ENCODE data around the gene FAM171A1.

The FAM171A1 gene

DNA sequence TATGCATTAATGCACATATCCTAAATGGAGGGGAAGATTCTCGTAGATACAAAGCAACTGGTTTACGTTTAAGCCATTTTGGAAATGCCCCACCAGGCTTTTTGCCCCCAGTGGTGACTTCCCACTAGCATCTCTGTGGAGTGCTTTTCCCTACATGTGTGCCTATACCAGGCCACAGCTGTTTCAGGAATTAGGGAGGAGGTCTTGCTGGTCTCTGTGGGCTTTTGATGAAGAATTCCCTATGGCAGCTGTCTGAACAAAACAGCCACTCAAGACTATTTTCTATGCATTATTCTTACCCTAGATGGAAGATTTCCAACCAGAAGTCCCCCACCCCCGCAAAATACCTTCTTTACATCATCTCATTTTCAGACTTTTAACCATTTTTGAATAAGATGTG lies 150.6 kb downstream of the FAM171A1 start:
- peaks cover 30% of the 10 kb centered on the region; the same call in 1 of the 2 replicates for H3K79me2 ChIP-seq (ENCODE audit: insufficient read depth, low read depth)
- TF ChIP-seq, protein P1, sequence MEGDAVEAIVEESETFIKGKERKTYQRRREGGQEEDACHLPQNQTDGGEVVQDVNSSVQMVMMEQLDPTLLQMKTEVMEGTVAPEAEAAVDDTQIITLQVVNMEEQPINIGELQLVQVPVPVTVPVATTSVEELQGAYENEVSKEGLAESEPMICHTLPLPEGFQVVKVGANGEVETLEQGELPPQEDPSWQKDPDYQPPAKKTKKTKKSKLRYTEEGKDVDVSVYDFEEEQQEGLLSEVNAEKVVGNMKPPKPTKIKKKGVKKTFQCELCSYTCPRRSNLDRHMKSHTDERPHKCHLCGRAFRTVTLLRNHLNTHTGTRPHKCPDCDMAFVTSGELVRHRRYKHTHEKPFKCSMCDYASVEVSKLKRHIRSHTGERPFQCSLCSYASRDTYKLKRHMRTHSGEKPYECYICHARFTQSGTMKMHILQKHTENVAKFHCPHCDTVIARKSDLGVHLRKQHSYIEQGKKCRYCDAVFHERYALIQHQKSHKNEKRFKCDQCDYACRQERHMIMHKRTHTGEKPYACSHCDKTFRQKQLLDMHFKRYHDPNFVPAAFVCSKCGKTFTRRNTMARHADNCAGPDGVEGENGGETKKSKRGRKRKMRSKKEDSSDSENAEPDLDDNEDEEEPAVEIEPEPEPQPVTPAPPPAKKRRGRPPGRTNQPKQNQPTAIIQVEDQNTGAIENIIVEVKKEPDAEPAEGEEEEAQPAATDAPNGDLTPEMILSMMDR (conservative IDR thresholded peaks at IDR 0.05; ENCODE audit: low read depth, low read length), result no peak
- H3K4me1 ChIP-seq (ENCODE audit: low read depth, poor library complexity, severe bottlenecking), result no peaks in the 10 kb centered on the region
- no peak overlapping the region for H3K4me3 ChIP-seq (IDR thresholded peaks at IDR 0.05; ENCODE audit: insufficient read depth, low read depth, low read length)
- peaks cover 6% of the 10 kb centered on the region; the same call in 1 of the 2 replicates for H3K36me3 ChIP-seq (ENCODE audit: insufficient read depth)
- no peak overlapping the region for H2AFZ ChIP-seq (ENCODE audit: low read depth)
- H4K20me1 ChIP-seq (ENCODE audit: insufficient read depth), result no peaks in the 10 kb centered on the region
- no peak overlapping the region for H3K4me2 ChIP-seq
- no peak overlapping the region for H3K9ac ChIP-seq
- H3K27me3 ChIP-seq (ENCODE audit: insufficient read depth, low read depth), result no peaks in the 10 kb centered on the region
- no peak overlapping the region for H3K27ac ChIP-seq

DNA sequence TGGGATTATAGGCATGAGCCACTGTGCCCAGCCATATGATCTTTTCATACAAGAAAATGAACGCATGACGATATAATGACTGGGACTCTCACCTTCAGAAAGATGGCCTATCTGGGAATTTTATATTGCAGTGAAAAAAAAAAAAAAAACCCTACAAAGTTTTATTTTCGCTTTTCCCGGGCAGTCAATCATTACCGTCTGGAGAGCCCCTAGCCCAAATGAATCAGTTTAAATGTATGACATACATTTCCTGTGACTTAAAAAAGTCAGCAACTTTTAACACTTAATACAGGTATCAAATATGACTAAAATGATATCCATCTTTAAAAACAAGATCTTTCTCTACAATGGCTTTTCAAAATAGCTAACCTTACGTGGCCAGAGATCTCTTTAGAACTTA lies 154.4 kb downstream of the FAM171A1 start:
- peaks cover 6% of the 10 kb centered on the region; the same call in 1 of the 2 replicates for H3K36me3 ChIP-seq (ENCODE audit: insufficient read depth)
- H3K79me2 ChIP-seq (ENCODE audit: insufficient read depth, low read depth), result peaks cover 5% of the 10 kb centered on the region; the same call in 1 of the 2 replicates
- TF ChIP-seq, protein P1 (conservative IDR thresholded peaks at IDR 0.05; ENCODE audit: low read depth, low read length), result no peak
- no peak overlapping the region for H3K27ac ChIP-seq
- H3K9ac ChIP-seq, result no peak overlapping the region
- no peaks in the 10 kb centered on the region for H4K20me1 ChIP-seq (ENCODE audit: insufficient read depth)
- H3K4me3 ChIP-seq (IDR thresholded peaks at IDR 0.05; ENCODE audit: insufficient read depth, low read depth, low read length), result no peak overlapping the region
- H2AFZ ChIP-seq (ENCODE audit: low read depth), result no peak overlapping the region
- H3K4me1 ChIP-seq (ENCODE audit: low read depth, poor library complexity, severe bottlenecking), result no peaks in the 10 kb centered on the region
- H3K4me2 ChIP-seq, result no peak overlapping the region
- no peaks in the 10 kb centered on the region for H3K27me3 ChIP-seq (ENCODE audit: insufficient read depth, low read depth)

- H3K4me1 ChIP-seq (ENCODE audit: low read depth, poor library complexity, severe bottlenecking), result peaks cover 18% of the 10 kb centered on the region
- no peak overlapping the region for H2AFZ ChIP-seq (ENCODE audit: low read depth)
- no peak overlapping the region for H3K9ac ChIP-seq
- H4K20me1 ChIP-seq (ENCODE audit: insufficient read depth), result no peaks in the 10 kb centered on the region
- peaks cover 5% of the 10 kb centered on the region; the same call in 1 of the 2 replicates for H3K79me2 ChIP-seq (ENCODE audit: insufficient read depth, low read depth)
- no peak overlapping the region for H3K4me2 ChIP-seq
- no peak overlapping the region for H3K27ac ChIP-seq
- no peaks in the 10 kb centered on the region for H3K27me3 ChIP-seq (ENCODE audit: insufficient read depth, low read depth)
- no peak overlapping the region for H3K4me3 ChIP-seq (IDR thresholded peaks at IDR 0.05; ENCODE audit: insufficient read depth, low read depth, low read length)
- TF ChIP-seq, protein P1 (conservative IDR thresholded peaks at IDR 0.05; ENCODE audit: low read depth, low read length), result no peak
- peaks cover 6% of the 10 kb centered on the region; the same call in 1 of the 2 replicates for H3K36me3 ChIP-seq (ENCODE audit: insufficient read depth)
Measured at GRCh38 chr10:15214237-15214636, 156.9 kb downstream of the FAM171A1 start.

GRCh38 chr10:15213461-15213861 lies 157.6 kb downstream of the FAM171A1 start:
- H3K4me2 ChIP-seq, result no peak overlapping the region
- H3K36me3 ChIP-seq (ENCODE audit: insufficient read depth), result peaks cover 6% of the 10 kb centered on the region; the same call in 1 of the 2 replicates

More at GRCh38 chr10:15213461-15213861, 157.6 kb downstream of the FAM171A1 start:
- Histone ChIP-seq H3K79me2 (ENCODE audit: insufficient read depth, low read depth) (peaks cover 5% of the 10 kb centered on the region; the same call in 1 of the 2 replicates), H3K4me1 (ENCODE audit: low read depth, poor library complexity, severe bottlenecking) (peaks cover 24% of the 10 kb centered on the region), H3K27ac (no peak overlapping the region), H3K9ac (no peak overlapping the region), H3K27me3 (ENCODE audit: insufficient read depth, low read depth) (no peaks in the 10 kb centered on the region), H2AFZ (ENCODE audit: low read depth) (no peak overlapping the region), H3K4me3 (IDR thresholded peaks at IDR 0.05; ENCODE audit: insufficient read depth, low read depth, low read length) (no peak overlapping the region), H4K20me1 (ENCODE audit: insufficient read depth) (no peaks in the 10 kb centered on the region)
- TF ChIP-seq, protein P1 (conservative IDR thresholded peaks at IDR 0.05; ENCODE audit: low read depth, low read length), result no peak

Measured in KMS-11 (cell line).